ENCODE measurements around the gene IGFBP3. TPM values are rescaled to one million over a fixed set of nuclear protein-coding genes. Genes with fewer than 3 reads are reported as not detected.
A peak's percentile ranks its signal among the peaks of the same experiment; 100 is the strongest.

Gene IGFBP3
- total and polyA plus RNA-seq, 2 of the 13 experiments (the other 11 are each of a cell fraction or from before 2014, with no cell fraction given) = 57.5 TPM; not detected in 1

DNA sequence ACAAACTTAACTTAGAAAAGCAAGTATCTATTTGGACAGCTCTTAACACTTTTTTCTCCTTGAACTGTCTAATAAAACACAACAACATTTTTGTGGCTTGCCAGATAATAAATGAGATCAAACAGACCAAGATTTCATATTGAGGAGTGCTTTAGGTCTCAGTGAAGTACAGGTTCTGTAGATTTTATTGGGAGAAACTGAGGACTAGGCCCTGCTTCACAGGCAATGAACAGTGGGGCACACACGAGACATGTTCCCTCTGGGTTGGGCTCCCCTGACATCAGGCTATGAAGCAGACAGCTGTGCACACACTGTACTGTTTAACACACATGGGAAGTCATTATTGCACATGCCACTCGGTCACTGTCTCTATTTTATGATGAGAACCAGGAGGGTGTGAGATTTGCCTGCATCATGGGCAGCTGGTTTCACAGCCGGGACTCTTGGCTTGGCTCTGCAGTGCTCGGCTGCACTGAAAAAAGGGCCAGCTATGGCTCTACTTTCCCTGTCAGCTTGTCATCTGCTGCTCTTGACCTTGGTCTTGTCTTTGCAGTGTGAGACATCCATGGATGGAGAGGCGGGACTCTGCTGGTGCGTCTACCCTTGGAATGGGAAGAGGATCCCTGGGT lies 28.6 kb downstream of the IGFBP3 start (continued):
- TF ChIP-seq PHF5A (CRISPR knock-in tag; IDR thresholded peaks at IDR 0.05; ENCODE audit: low read depth, unreplicated experiment) = no peak
- TF ChIP-seq JUND (CRISPR knock-in tag; IDR thresholded peaks at IDR 0.05) = no peak
- TF ChIP-seq, protein P1, sequence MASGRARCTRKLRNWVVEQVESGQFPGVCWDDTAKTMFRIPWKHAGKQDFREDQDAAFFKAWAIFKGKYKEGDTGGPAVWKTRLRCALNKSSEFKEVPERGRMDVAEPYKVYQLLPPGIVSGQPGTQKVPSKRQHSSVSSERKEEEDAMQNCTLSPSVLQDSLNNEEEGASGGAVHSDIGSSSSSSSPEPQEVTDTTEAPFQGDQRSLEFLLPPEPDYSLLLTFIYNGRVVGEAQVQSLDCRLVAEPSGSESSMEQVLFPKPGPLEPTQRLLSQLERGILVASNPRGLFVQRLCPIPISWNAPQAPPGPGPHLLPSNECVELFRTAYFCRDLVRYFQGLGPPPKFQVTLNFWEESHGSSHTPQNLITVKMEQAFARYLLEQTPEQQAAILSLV (CRISPR knock-in tag; IDR thresholded peaks at IDR 0.05; ENCODE audit: borderline replicate concordance) = no peak
- 0 out of 2 replicates have a peak, but pooled peaks have one; percentile 41 for TF ChIP-seq ZNF225 (CRISPR knock-in tag; IDR thresholded peaks at IDR 0.05)
- TF ChIP-seq MEIS1 (CRISPR knock-in tag; IDR thresholded peaks at IDR 0.05; ENCODE audit: borderline replicate concordance) = 0 out of 2 replicates have a peak, but pooled peaks have one; percentile 59
- TF ChIP-seq ZNF431 (CRISPR knock-in tag; IDR thresholded peaks at IDR 0.05; ENCODE audit: borderline replicate concordance, low read depth) = no peak
- no peak for TF ChIP-seq MZF1 (CRISPR knock-in tag; IDR thresholded peaks at IDR 0.05; ENCODE audit: borderline replicate concordance)
- TF ChIP-seq ZNF577 (CRISPR knock-in tag; IDR thresholded peaks at IDR 0.05; ENCODE audit: borderline replicate concordance, low read depth) = no peak
- TF ChIP-seq SATB2 (CRISPR knock-in tag; IDR thresholded peaks at IDR 0.05) = 0 out of 2 replicates have a peak, but pooled peaks have one; percentile 74
- TF ChIP-seq ZNF501 (CRISPR knock-in tag; IDR thresholded peaks at IDR 0.05) = peak; percentile 67
- no peak for TF ChIP-seq FOSL1 (CRISPR knock-in tag; IDR thresholded peaks at IDR 0.05; ENCODE audit: borderline replicate concordance)
- no peak for TF ChIP-seq HMG20B (CRISPR knock-in tag; conservative IDR thresholded peaks at IDR 0.05)
- TF ChIP-seq, protein P2, sequence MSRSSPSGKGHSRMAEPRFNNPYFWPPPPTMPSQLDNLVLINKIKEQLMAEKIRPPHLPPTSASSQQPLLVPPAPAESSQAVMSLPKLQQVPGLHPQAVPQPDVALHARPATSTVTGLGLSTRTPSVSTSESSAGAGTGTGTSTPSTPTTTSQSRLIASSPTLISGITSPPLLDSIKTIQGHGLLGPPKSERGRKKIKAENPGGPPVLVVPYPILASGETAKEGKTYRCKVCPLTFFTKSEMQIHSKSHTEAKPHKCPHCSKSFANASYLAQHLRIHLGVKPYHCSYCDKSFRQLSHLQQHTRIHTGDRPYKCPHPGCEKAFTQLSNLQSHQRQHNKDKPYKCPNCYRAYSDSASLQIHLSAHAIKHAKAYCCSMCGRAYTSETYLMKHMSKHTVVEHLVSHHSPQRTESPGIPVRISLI (CRISPR knock-in tag; IDR thresholded peaks at IDR 0.05; ENCODE audit: borderline replicate concordance) = no peak
- peak; percentile 68; the same call in 1 of the 2 replicates for TF ChIP-seq ZNF747 (CRISPR knock-in tag; IDR thresholded peaks at IDR 0.05; ENCODE audit: borderline replicate concordance)
- peak; percentile 23; the same call in 1 of the 2 replicates for TF ChIP-seq CEBPG (CRISPR knock-in tag; IDR thresholded peaks at IDR 0.05)
- no peak for TF ChIP-seq CC2D1A (CRISPR knock-in tag; IDR thresholded peaks at IDR 0.05)
- no peak for TF ChIP-seq PHB2 (IDR thresholded peaks at IDR 0.05; ENCODE audit: partially characterized antibody)
- no peak for TF ChIP-seq TSC22D2 (CRISPR knock-in tag; IDR thresholded peaks at IDR 0.05; ENCODE audit: borderline replicate concordance)
- TF ChIP-seq ZBTB42 (CRISPR knock-in tag; IDR thresholded peaks at IDR 0.05) = no peak; the same call in 1 of the 2 replicates
- TF ChIP-seq KLF15 (CRISPR knock-in tag; IDR thresholded peaks at IDR 0.05; ENCODE audit: borderline replicate concordance) = no peak
- no peak for TF ChIP-seq AHR (CRISPR knock-in tag; IDR thresholded peaks at IDR 0.05)
- no peak for TF ChIP-seq NONO (IDR thresholded peaks at IDR 0.05)
- TF ChIP-seq NONO (CRISPR knock-in tag; conservative IDR thresholded peaks at IDR 0.05) = peak; percentile 70
- no peak for TF ChIP-seq ZNF207 (IDR thresholded peaks at IDR 0.05; ENCODE audit: borderline replicate concordance)
- TF ChIP-seq ZSCAN30 (CRISPR knock-in tag; IDR thresholded peaks at IDR 0.05) = no peak; the same call in 1 of the 2 replicates
- 0 out of 2 replicates have a peak, but pooled peaks have one; percentile 9 for TF ChIP-seq TARDBP (CRISPR knock-in tag; IDR thresholded peaks at IDR 0.05)
- 0 out of 2 replicates have a peak, but pooled peaks have one; percentile 38 for TF ChIP-seq ZNF83 (CRISPR knock-in tag; IDR thresholded peaks at IDR 0.05; ENCODE audit: borderline replicate concordance)
- no peak for TF ChIP-seq ZSCAN25 (CRISPR knock-in tag; IDR thresholded peaks at IDR 0.05)
- TF ChIP-seq KLF9 (CRISPR knock-in tag; IDR thresholded peaks at IDR 0.05; ENCODE audit: low read depth) = no peak
- TF ChIP-seq, protein P3, sequence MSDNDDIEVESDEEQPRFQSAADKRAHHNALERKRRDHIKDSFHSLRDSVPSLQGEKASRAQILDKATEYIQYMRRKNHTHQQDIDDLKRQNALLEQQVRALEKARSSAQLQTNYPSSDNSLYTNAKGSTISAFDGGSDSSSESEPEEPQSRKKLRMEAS (IDR thresholded peaks at IDR 0.05) = no peak
- TF ChIP-seq RBFOX2 (IDR thresholded peaks at IDR 0.05; ENCODE audit: low read depth, low read length) = peak; percentile 87

Measured in HepG2 (cell line).